Neural progenitor cell (in vitro differentiated cells): ENCODE data around the gene ANKAR.

Source experiments
- CTCF ChIP-seq: fragments of 200-600 bp; sonication (generic); IDR thresholded peaks from 2 replicates; pipeline ENCODE4 v1.5.1; 2017; ENCODE audit warnings: antibody characterized with exemption, mild to moderate bottlenecking
- EZH2 ChIP-seq: fragments of 200-600 bp; sonication (generic); IDR thresholded peaks from 2 replicates; pipeline ENCODE4 v1.6.1; 2017; ENCODE audit warnings: antibody characterized with exemption, mild to moderate bottlenecking, moderate library complexity

- TF ChIP-seq EZH2 (no peak), CTCF (no peak)
Observed at GRCh38 chr2:189631849-189632248, 42.6 kb upstream of the ANKAR start.
